Stimulated activated CD4-positive, alpha-beta T cell treated with anti-CD3 and anti-CD28 coated beads, Interleukin-1b, Interleukin-23, amount 100 ng/mL, for 24 hours (primary cell): ENCODE data around the gene PCDHAC2.

Source experiments
- DNase-seq, 4 experiments: peaks; one replicate each; pipeline ENCODE4 v3.0.0-alpha.2; 2020; ENCODE audit warnings: low read depth in 4 of 4, low spot score in 1 of 4

The PCDHAC2 gene

GRCh38 chr5:140982083-140982716 is 15.9 kb downstream of the PCDHAC2 start:
- no peak for DNase-seq

DNA sequence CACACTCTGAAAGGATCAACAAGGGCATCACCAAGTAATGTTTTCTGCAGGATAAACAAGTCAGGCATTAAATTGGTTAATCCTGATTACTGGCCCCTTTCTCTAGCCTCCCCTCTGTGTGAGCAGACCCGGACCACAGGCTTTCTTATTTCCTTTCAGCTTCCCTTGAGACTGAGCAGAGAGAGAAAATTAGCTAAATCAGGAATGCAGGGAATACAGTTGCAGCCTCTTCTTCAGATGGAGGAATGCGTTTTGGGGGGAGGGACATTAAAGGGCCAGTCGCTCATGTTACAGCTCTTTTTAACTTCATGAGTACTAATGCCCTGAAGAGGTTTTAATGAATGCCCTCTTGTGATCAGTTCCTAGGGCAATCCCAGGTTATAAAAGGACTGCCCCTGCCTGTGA is 19.8 kb downstream of the PCDHAC2 start:
- no peak for DNase-seq

DNA sequence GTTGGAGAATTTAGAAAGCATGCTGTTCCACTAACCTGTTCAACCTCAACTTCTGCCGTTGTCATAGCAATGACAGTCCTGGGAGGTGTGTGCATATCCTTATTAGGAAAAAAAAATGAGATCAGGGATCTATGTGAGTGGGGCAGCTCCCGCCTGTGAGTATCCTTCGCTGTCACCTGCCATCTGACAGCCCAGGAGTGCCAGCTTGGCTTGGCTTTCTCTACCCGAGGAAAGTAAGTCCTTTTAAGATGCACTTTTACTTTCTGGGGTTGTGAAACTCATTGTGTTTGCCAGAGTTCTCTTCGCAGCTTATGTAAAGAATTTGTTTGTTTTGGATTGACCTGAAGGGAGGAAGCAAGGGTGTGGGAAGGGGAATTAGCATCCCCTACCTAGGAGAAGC is 21.8 kb downstream of the PCDHAC2 start:
- no peak for DNase-seq

- DNase-seq: no peak
Observed at GRCh38 chr5:140988608-140989007, 22.3 kb downstream of the PCDHAC2 start.

GRCh38 chr5:140989254-140990020 is 23.2 kb downstream of the PCDHAC2 start:
- no peak for DNase-seq

GRCh38 chr5:140992828-140993227 is 26.6 kb downstream of the PCDHAC2 start:
- DNase-seq: no peak

DNA sequence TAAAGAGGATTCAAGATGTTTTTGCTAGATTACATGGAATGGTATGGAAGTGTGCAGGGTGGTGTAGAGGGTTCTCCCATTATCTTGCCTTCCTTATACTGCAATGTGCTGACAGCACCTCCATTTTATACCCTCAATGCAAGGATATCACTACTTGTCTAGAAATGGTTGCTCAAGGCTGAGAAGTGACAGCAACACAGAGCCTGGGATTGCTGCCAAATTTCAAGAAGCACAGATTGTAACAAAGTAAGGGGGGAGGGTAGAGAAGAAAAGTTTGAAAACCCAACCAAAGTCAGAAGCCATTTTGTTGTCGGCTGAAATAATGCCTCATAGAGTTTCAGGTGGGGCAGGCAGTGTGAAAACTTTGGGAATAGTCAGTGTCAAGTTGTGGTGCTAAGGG is 29.8 kb downstream of the PCDHAC2 start:
- DNase-seq: no peak

GRCh38 chr5:140998921-140999410 is 32.7 kb downstream of the PCDHAC2 start:
- DNase-seq: no peak

- DNase-seq: no peak
Observed at GRCh38 chr5:141001446-141001843, 35.2 kb downstream of the PCDHAC2 start.

- DNase-seq: no peak
Observed at GRCh38 chr5:141001844-141002604, 35.7 kb downstream of the PCDHAC2 start.

DNA sequence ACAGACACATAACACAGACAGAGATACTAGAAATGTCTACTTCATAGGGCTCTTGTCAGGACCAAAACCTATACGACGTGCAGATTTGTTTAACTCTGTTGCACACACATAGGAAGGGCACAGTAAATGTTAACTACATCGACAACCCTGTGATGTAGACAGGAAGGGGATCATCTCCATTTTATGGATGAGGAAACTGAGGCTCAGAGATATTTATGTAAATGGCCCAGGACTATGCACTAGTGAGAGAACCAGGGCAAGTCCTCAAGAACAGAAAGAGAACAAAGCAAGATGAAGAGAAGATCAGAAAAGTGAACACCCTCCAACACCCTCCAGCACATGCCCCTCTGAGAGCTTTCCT is 36.3 kb downstream of the PCDHAC2 start:
- DNase-seq: no peak

DNA sequence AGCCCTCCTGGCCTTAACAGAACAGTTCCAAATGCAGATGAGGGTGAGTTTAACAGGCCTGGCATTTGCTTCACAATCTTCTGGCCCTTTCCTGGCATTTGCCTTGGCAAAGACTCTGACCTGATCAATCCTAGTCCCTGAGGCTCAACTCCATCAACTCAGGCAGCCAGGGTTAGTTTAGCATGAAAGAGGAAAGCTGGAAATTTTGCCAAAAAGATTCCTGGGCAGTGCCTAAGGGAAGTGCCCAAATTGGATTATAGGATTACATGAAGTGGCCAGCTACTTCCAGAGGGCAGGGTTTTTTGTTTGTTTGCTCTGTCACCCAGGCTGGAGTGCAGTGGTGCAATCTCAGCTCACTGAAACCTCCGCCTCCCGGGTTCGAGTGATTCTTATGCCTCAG is 36.8 kb downstream of the PCDHAC2 start:
- DNase-seq: no peak

DNA sequence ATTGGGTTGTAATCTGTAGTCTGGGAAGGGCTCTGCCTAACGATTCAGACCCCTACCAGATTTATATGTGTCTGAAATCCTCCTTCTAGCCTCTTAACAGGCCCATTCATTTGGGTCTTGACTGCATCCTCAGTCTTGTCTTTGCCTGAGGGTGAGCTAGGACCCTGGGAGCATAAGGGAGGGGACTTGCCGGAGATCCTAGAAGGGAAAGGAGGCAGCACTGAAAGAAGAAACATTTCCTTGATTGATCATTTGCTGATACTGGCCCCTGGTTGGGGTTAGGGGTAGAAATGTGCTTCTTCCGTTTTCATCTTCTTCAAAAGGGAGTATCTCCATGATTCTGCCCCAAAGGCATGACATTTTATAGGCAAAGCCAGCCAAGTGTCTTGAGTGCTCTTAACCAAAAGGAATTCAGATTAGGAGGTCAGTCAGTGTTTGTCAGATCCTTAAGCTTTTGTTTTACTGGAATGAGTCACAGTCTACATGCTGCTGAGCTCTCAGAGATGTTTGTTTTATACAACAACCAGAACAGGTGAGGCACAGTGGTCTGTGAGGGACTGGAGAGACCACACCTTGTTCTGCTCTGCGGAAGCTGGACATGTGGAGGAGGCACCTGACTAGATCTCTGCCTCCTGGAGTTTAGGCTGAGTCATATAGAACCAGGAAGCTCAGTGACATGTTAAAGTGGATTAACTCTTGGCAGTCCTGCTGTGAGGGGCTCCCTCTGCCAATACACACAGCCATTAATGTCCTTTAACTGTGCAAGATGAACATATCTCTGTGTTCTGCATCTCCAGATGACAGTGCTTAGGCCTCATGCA is 37.7 kb downstream of the PCDHAC2 start:
- DNase-seq: no peak

DNA sequence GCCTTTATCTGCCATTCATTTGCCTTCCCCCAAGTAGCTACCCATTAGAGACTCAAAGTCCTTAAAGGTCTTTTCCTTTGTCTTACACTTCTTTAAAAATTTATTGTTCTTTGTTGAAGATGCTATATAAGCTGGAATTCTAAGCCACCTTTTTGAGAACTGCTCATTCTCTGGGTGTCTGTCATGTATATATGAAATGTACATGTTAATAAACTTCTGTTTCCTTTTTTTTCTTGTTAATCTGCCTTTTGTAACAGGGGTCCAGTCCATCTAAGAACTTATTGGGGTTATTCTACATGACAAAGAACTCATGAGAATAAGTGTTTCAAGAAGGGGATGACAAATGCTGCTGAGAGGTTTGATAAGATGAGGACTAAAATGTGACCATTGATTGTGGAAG is 41.5 kb downstream of the PCDHAC2 start:
- no peak for DNase-seq

DNA sequence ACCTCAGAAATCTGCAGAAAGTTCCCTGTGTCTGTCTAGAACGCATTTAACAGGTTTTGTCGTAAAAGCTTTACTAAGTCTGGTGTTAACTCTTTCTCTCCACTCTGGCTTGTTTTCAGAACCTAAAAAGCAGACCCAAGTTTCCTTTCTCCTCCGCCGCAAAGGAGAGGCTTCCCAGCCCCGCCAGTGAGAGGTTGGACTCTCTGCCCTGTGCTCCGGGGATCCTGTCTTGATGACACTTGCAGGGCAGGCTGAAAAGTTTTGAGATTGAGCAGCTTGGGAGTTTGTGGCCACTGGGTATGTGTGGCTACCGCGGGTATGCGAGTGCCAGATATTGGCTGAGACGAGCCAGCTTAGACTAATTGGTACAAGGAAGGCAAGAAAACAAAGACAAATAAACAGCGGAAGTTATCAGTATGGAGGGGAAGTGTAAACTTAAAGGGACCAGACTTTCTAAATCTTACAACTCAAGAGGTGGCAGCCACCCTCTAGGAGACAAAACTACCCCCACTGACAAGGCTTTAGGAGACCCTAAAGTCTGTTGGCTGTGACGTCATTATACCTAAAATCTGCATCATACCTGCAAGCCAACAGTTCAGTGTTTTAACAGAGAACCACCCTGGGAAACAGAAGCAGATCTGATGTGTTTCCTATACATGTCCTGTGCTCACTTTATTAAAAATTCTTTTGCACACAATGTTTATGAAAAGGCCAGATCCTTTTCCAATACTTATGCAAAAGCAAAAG is 43.9 kb downstream of the PCDHAC2 start:
- no peak for DNase-seq

DNA sequence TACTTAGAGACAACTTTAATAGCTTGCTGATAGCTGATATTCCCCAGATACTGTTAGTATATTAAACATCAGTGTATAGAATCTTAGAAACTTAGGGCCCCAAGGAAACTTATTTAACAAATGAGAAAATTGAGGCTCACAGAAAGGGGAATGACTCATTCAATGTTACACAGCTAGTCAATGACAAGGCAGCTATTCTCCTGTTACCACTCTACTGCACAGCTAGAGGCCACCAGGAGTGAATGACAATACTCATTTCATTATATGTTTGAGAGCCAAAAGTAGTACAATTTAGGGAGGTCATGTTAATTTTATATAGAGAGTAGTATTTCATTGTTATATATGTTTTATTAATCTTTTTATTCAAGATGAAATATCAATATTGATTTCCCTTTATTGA is 51.7 kb downstream of the PCDHAC2 start:
- no peak for DNase-seq
